GM23338 (cell line): Measurements from ENCODE around the gene CABCOCO1.

ENCODE experiments used
- EZH2 ChIP-seq: fragments of 200-600 bp; sonication (generic); IDR thresholded peaks from one replicate; pipeline ENCODE4 v1.8.0; 2017; ENCODE audit warnings: antibody characterized with exemption, mild to moderate bottlenecking, low read depth; ENCODE audit not compliant: unreplicated experiment
- JUNB ChIP-seq: IDR thresholded peaks from one replicate; pipeline ENCODE4 v1.6.1; 2016; ENCODE audit warnings: antibody characterized with exemption; ENCODE audit not compliant: unreplicated experiment
- POLR2AphosphoS5 ChIP-seq: IDR thresholded peaks from 2 replicates; pipeline ENCODE4 v1.6.1; 2016; ENCODE audit warnings: antibody characterized with exemption, low read depth
- REST ChIP-seq: IDR thresholded peaks from one replicate; pipeline ENCODE4 v1.6.1; 2018; ENCODE audit warnings: antibody characterized with exemption; ENCODE audit not compliant: unreplicated experiment
- ZNF114 ChIP-seq: fragments of 250-450 bp; sonication (Bioruptor Pico); IDR thresholded peaks from 2 replicates; pipeline ENCODE4 v1.5.0; 2020; ENCODE audit warnings: mild to moderate bottlenecking, moderate library complexity
- TF ChIP-seq, protein P1 (sequence below), 2 experiments: fragments of 200-600 bp in 1 of 2; sonication (generic) in 1 of 2; conservative IDR thresholded peaks; 2 replicates each; pipeline versions ENCODE4 v1.5.1 to v1.6.1; 2016 to 2017; ENCODE audit warnings: antibody characterized with exemption in 2 of 2, low read depth in 2 of 2, mild to moderate bottlenecking in 2 of 2, moderate library complexity in 1 of 2

- TF ChIP-seq POLR2AphosphoS5 (no peak), ZNF114 (CRISPR knock-in tag) (no peak), EZH2 (no peak), JUNB (no peak), REST (no peak)
- TF ChIP-seq, protein P1, sequence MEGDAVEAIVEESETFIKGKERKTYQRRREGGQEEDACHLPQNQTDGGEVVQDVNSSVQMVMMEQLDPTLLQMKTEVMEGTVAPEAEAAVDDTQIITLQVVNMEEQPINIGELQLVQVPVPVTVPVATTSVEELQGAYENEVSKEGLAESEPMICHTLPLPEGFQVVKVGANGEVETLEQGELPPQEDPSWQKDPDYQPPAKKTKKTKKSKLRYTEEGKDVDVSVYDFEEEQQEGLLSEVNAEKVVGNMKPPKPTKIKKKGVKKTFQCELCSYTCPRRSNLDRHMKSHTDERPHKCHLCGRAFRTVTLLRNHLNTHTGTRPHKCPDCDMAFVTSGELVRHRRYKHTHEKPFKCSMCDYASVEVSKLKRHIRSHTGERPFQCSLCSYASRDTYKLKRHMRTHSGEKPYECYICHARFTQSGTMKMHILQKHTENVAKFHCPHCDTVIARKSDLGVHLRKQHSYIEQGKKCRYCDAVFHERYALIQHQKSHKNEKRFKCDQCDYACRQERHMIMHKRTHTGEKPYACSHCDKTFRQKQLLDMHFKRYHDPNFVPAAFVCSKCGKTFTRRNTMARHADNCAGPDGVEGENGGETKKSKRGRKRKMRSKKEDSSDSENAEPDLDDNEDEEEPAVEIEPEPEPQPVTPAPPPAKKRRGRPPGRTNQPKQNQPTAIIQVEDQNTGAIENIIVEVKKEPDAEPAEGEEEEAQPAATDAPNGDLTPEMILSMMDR (conservative IDR thresholded peaks at IDR 0.05; ENCODE audit: low read depth in 2 of 2), result no peak
Measured at GRCh38 chr10:61708846-61709245, 46.1 kb downstream of the CABCOCO1 start.
